Thoracic aorta (tissue), 2 donors: ENCODE results near the gene CYRIA. TPM values are rescaled to one million over a fixed set of nuclear protein-coding genes. Genes with fewer than 3 reads are reported as not detected.

ENCODE experiments used
- ATAC-seq: fragments of 150-250 bp; one replicate; pipeline ENCODE4 v1.8.0; 2017; ENCODE audit warnings: low read depth; ENCODE audit not compliant: insufficient number of reproducible peaks, low FRiP score
- DNase-seq: peaks from one replicate; pipeline ENCODE4 v3.0.0-alpha.2; 2020; ENCODE audit warnings: low spot score
- H3K27ac ChIP-seq, 2 donors: fragments of 200-600 bp; sonication (generic); 1 replicate in 1 of 2; 2 replicates in 1 of 2; pipeline ENCODE4 v1.5.1; 2016; ENCODE audit warnings: mild to moderate bottlenecking in 2 of 2, moderate library complexity in 2 of 2
- H3K27me3 ChIP-seq: fragments of 200-600 bp; sonication (generic); replicated peaks from 2 replicates; pipeline ENCODE4 v1.6.0; 2016; ENCODE audit warnings: mild to moderate bottlenecking; ENCODE audit not compliant: insufficient read depth
- H3K36me3 ChIP-seq: fragments of 200-600 bp; sonication (generic); one replicate; pipeline ENCODE4 v1.5.1; 2016
- H3K4me1 ChIP-seq, 2 donors: fragments of 200-600 bp; sonication (generic); 1 replicate in 1 of 2; 2 replicates in 1 of 2; pipeline versions ENCODE4 v1.5.1 to v1.6.0; 2016; ENCODE audit warnings: low read depth in 2 of 2, mild to moderate bottlenecking in 1 of 2; ENCODE audit not compliant: control insufficient read depth in 1 of 2
- H3K4me3 ChIP-seq: fragments of 200-600 bp; sonication (generic); 2 replicates; pipeline ENCODE4 v1.5.1; 2016; ENCODE audit warnings: mild to moderate bottlenecking
- H3K9me3 ChIP-seq: fragments of 200-600 bp; sonication (generic); 2 replicates; pipeline ENCODE4 v1.5.1; 2016
- CTCF ChIP-seq: fragments of 200-600 bp; sonication (generic); IDR thresholded peaks from one replicate; pipeline ENCODE4 v1.5.1; 2019; ENCODE audit warnings: antibody characterized with exemption
- total RNA-seq, 2 donors: library from RNA; depleted of rRNA; stranded (reverse); fragments of >200 nt; gene quantifications; one replicate each; pipeline versions ENCODE4 v1.1.0 to v1.2.3, GENCODE V29; 2016

The CYRIA gene
- total RNA-seq, 2 donors from 2014 or later: 5.6 to 12.5 TPM

- H3K4me1 ChIP-seq: peaks cover 46 to 55% of the 10 kb centered on the region in 2 donors
- DNase-seq: no peak
- H3K27ac ChIP-seq: peak overlapping the region; percentile 61 to 79
- no peaks in the 10 kb centered on the region for H3K27me3 ChIP-seq
- no peak for ATAC-seq
- H3K4me3 ChIP-seq: peak overlapping the region; percentile 34
- no peaks in the 10 kb centered on the region for H3K36me3 ChIP-seq
- no peak for TF ChIP-seq CTCF
- H3K9me3 ChIP-seq: no peaks in the 10 kb centered on the region
Measured at GRCh38 chr2:16655905-16656642, 9.6 kb downstream of the CYRIA start.

- ATAC-seq (no peak), DNase-seq (no peak)
- no peaks in the 10 kb centered on the region for H3K9me3 ChIP-seq
- no peaks in the 10 kb centered on the region for H3K27me3 ChIP-seq
- H3K4me3 ChIP-seq: no peak overlapping the region
- H3K36me3 ChIP-seq: no peaks in the 10 kb centered on the region
- no peak for TF ChIP-seq CTCF
- peaks cover 48 to 61% of the 10 kb centered on the region in 2 donors for H3K4me1 ChIP-seq
- no peak overlapping the region for H3K27ac ChIP-seq
Measured at GRCh38 chr2:16655445-16655837, 10.2 kb downstream of the CYRIA start.

- ATAC-seq (no peak), DNase-seq (no peak)
- no peaks in the 10 kb centered on the region for H3K36me3 ChIP-seq
- no peaks in the 10 kb centered on the region for H3K9me3 ChIP-seq
- no peaks in the 10 kb centered on the region for H3K27me3 ChIP-seq
- TF ChIP-seq CTCF: no peak
- H3K4me3 ChIP-seq: no peak overlapping the region
- peaks cover 48 to 66% of the 10 kb centered on the region in 2 donors for H3K4me1 ChIP-seq
- H3K27ac ChIP-seq: no peak overlapping the region
Measured at GRCh38 chr2:16654833-16655444, 10.7 kb downstream of the CYRIA start.

GRCh38 chr2:16653799-16654198 is 11.8 kb downstream of the CYRIA start:
- Histone ChIP-seq H3K36me3 (no peaks in the 10 kb centered on the region), H3K27me3 (no peaks in the 10 kb centered on the region), H3K4me1 (peaks cover 46 to 66% of the 10 kb centered on the region in 2 donors), H3K9me3 (no peaks in the 10 kb centered on the region), H3K4me3 (no peak overlapping the region), H3K27ac (peak overlapping the region in 1 of 2 donors; percentile 64)
- DNase-seq (no peak), ATAC-seq (no peak)
- no peak for TF ChIP-seq CTCF

- no peaks in the 10 kb centered on the region for H3K36me3 ChIP-seq
- no peaks in the 10 kb centered on the region for H3K27me3 ChIP-seq
- H3K9me3 ChIP-seq: no peaks in the 10 kb centered on the region
- H3K27ac ChIP-seq: peak overlapping the region in 1 of 2 donors; percentile 64
- TF ChIP-seq CTCF: no peak
- no peak overlapping the region for H3K4me3 ChIP-seq
- peaks cover 39 to 58% of the 10 kb centered on the region in 2 donors for H3K4me1 ChIP-seq
- no peak for DNase-seq
- ATAC-seq: no peak
Measured at GRCh38 chr2:16653083-16653375, 12.6 kb downstream of the CYRIA start.
